Measurements from ENCODE around the gene IQGAP2.

The IQGAP2 gene

DNA sequence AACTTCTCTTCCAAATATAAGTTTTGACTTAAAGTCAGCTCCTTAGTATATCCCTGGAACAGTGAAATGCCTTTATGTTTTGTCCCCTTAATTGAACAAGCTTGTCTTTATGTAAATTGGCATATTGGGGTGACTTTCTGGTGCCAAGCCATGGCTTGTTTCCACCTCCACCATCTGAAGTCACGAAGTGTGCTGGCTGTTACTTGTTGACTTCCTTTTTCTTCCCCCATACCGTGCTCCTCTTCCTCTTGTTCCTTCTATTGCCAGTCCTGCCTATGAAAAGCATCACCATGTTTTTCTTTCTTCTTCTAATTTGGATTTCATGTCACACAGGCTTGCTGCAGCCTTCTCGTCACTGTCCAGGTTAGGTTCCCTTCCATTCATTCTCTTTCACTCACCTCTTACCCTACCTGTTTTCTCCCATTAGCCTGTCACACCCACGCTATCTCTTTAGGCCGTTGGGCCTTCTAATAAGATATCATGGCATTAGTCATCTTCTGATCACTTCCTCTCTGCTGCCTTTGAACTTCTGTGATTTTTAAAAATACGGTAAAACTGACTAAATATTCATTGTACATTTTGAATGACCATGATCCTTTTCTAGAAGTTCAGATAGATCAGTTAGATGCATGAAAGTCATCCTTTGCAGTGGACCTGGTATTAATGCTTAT, 48.1 kb downstream of the IQGAP2 start:
- ATAC-seq (replicated peaks) = no peak
- Mint-ChIP-seq H3K4me3 (peak overlapping the region; percentile 31 to 77), H3K9me3 (no peaks in the 10 kb centered on the region), H3K36me3 (ENCODE audit: insufficient read depth) (peaks cover 7% of the 10 kb centered on the region), H3K4me1 (ENCODE audit: low read depth in 2 of 2) (peaks cover 45 to 62% of the 10 kb centered on the region in 2 donors), H3K27me3 (no peaks in the 10 kb centered on the region), H3K27ac (peak overlapping the region; percentile 7 to 42)
- DNase-seq = no peak

GRCh38 chr5:76455531-76456133, 52.5 kb downstream of the IQGAP2 start:
- Mint-ChIP-seq H3K4me3 (peak overlapping the region in 1 of 2 donors; percentile 11), H3K9me3 (no peaks in the 10 kb centered on the region), H3K36me3 (ENCODE audit: insufficient read depth) (peaks cover 10% of the 10 kb centered on the region), H3K4me1 (ENCODE audit: low read depth in 2 of 2) (peaks cover 41 to 64% of the 10 kb centered on the region in 2 donors), H3K27ac (peak overlapping the region in 1 of 2 donors; percentile 61), H3K27me3 (no peaks in the 10 kb centered on the region)
- ATAC-seq (replicated peaks) = no peak
- DNase-seq = no peak

DNA sequence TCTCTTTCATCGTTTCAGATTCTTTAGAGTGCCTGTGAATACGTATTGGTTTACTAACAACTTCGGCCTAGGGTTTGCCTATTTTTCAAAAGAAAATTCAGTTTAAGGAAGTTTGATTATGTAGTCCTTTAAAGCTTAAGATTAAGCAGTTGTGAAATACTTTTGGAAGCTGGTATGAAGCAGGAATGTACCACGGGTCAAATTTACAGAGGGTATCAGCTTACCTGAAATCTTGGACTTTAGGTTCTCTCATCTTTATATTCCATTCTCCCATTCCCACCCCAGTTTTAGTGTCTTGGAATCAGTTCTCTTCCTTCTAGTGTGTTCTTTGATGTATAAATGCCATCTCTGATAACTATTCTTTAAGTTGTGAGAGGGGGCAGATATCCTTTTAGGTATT, 53.2 kb downstream of the IQGAP2 start:
- DNase-seq = no peak
- ATAC-seq (replicated peaks) = no peak
- no peaks in the 10 kb centered on the region for H3K9me3 Mint-ChIP-seq
- no peaks in the 10 kb centered on the region for H3K27me3 Mint-ChIP-seq
- H3K4me1 Mint-ChIP-seq (ENCODE audit: low read depth in 2 of 2) = peaks cover 35 to 58% of the 10 kb centered on the region in 2 donors
- peak overlapping the region in 1 of 2 donors; percentile 61 for H3K27ac Mint-ChIP-seq
- no peak overlapping the region for H3K4me3 Mint-ChIP-seq
- H3K36me3 Mint-ChIP-seq (ENCODE audit: insufficient read depth) = peaks cover 10% of the 10 kb centered on the region

GRCh38 chr5:76457674-76458485, 54.8 kb downstream of the IQGAP2 start:
- DNase-seq (no peak), ATAC-seq (replicated peaks) (no peak)
- peaks cover 35 to 63% of the 10 kb centered on the region in 2 donors for H3K4me1 Mint-ChIP-seq (ENCODE audit: low read depth in 2 of 2)
- H3K4me3 Mint-ChIP-seq = no peak overlapping the region
- H3K36me3 Mint-ChIP-seq (ENCODE audit: insufficient read depth) = peaks cover 17% of the 10 kb centered on the region
- no peaks in the 10 kb centered on the region for H3K27me3 Mint-ChIP-seq
- peak overlapping the region in 1 of 2 donors; percentile 61 for H3K27ac Mint-ChIP-seq
- H3K9me3 Mint-ChIP-seq = no peaks in the 10 kb centered on the region

DNA sequence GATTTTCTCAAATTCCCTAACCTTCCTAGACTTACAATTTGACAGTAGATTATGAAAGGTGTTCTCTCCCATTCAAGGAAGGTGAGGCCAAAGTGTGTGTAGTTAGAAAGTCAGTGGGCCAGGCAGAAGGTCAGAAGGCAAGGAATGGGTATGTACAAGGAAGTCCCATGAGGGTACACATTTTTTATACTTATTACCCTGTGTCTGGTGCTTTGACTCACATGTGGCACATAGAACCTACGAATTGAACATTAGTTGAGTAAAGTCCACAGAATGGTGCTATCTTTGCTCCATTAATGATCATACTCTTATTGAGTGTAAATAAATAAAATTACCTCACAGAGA, 55.4 kb downstream of the IQGAP2 start:
- Mint-ChIP-seq H3K36me3 (ENCODE audit: insufficient read depth) (peaks cover 19% of the 10 kb centered on the region), H3K4me1 (ENCODE audit: low read depth in 2 of 2) (peaks cover 30 to 61% of the 10 kb centered on the region in 2 donors), H3K9me3 (no peaks in the 10 kb centered on the region), H3K27ac (peak overlapping the region; percentile 61 to 82), H3K27me3 (no peaks in the 10 kb centered on the region), H3K4me3 (no peak overlapping the region)
- DNase-seq = no peak
- ATAC-seq (replicated peaks) = no peak

DNA sequence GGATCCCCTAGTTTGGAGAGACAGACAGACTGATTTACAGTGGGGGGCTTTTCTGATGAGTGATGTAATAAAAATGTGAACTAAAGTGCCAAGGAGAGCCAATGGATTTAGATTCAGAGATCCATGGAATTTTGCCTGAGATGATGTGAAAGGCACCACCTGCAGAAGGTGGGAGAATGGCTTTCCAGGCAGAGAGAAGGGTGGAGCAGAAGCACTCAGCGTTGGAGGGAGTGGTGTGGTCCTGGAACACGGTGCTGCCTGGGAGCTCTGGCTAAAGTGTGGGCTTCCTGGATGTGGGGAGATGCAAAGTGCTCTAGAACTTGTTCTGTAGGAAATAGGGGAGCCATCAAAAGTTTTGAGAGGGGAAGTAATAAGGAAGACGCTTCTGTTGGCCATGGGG, 57.0 kb downstream of the IQGAP2 start:
- peaks cover 28% of the 10 kb centered on the region for H3K36me3 Mint-ChIP-seq (ENCODE audit: insufficient read depth)
- DNase-seq (no peak), ATAC-seq (replicated peaks) (no peak)
- H3K27me3 Mint-ChIP-seq = no peaks in the 10 kb centered on the region
- no peak overlapping the region for H3K4me3 Mint-ChIP-seq
- H3K27ac Mint-ChIP-seq = peak overlapping the region; percentile 82 to 86
- H3K9me3 Mint-ChIP-seq = no peaks in the 10 kb centered on the region
- H3K4me1 Mint-ChIP-seq (ENCODE audit: low read depth in 2 of 2) = peaks cover 33 to 61% of the 10 kb centered on the region in 2 donors

DNA sequence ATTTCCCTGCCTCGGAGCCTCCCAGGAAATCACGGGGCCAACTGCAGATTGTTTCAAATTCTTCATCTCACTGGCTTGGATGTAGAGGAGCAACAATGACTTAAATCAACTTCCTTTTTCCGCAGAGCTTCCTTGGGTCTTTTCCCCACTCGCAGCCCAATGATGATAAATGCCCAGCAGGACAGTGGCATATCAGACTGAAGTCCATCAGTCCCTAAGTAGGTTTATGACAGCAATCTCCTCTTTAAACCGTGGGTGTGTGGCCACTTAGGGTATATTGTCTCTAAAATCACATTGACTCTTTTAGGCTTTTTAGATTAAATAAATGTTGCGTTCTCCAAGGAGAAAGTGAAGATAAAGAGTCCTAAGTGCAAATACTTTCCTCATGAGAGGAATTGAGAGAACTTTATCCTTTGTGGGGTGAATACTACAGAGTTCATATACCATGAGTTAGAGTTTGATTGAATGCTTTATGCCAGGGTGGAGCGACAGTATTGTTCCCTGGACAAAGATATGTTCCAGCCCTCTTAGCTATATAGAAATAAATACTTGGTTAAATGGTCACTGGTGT, 59.1 kb downstream of the IQGAP2 start:
- H3K27ac Mint-ChIP-seq = peak overlapping the region in 1 of 2 donors; percentile 85
- ATAC-seq (replicated peaks) (no peak), DNase-seq (no peak)
- H3K4me3 Mint-ChIP-seq = no peak overlapping the region
- no peaks in the 10 kb centered on the region for H3K9me3 Mint-ChIP-seq
- peaks cover 27% of the 10 kb centered on the region for H3K36me3 Mint-ChIP-seq (ENCODE audit: insufficient read depth)
- peaks cover 34 to 71% of the 10 kb centered on the region in 2 donors for H3K4me1 Mint-ChIP-seq (ENCODE audit: low read depth in 2 of 2)
- H3K27me3 Mint-ChIP-seq = no peaks in the 10 kb centered on the region

DNA sequence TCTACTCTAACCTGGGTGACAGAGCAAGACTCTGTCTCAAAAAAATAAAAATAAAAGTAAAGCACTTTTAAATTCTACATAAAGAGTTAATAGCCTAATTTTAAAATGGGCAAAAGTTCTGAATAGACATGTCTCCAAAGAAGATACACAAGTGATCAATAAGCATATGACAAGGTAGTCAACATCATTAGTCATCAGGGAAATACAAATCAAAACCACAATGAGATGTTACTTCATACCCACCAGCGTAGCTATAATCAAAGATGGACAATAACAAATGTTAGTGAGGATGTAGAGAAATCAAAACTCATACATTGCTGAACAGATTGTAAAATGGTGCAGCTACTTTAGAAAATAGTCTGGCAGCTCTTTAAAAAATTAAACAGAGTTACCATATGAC, 64.1 kb downstream of the IQGAP2 start:
- ATAC-seq (replicated peaks) = no peak
- peaks cover 26% of the 10 kb centered on the region for H3K36me3 Mint-ChIP-seq (ENCODE audit: insufficient read depth)

GRCh38 chr5:76468635-76469425, 65.7 kb downstream of the IQGAP2 start:
- Mint-ChIP-seq H3K4me3 (no peak overlapping the region), H3K27me3 (no peaks in the 10 kb centered on the region), H3K4me1 (ENCODE audit: low read depth in 2 of 2) (peaks cover 39 to 87% of the 10 kb centered on the region in 2 donors), H3K27ac (peak overlapping the region; percentile 53 to 97), H3K36me3 (ENCODE audit: insufficient read depth) (peaks cover 19% of the 10 kb centered on the region), H3K9me3 (peaks cover 0 to 6% of the 10 kb centered on the region in 2 donors)
- DNase-seq (no peak), ATAC-seq (replicated peaks) (no peak)

More for the DNA sequence above, 64.1 kb downstream of the IQGAP2 start:
- no peak overlapping the region for H3K4me3 Mint-ChIP-seq
- no peaks in the 10 kb centered on the region for H3K27me3 Mint-ChIP-seq
- no peaks in the 10 kb centered on the region for H3K9me3 Mint-ChIP-seq
- peak overlapping the region in 1 of 2 donors; percentile 97 for H3K27ac Mint-ChIP-seq
- peaks cover 28 to 75% of the 10 kb centered on the region in 2 donors for H3K4me1 Mint-ChIP-seq (ENCODE audit: low read depth in 2 of 2)
- DNase-seq = no peak

- Mint-ChIP-seq H3K27ac (peak overlapping the region; percentile 53 to 97), H3K4me3 (no peak overlapping the region), H3K9me3 (peaks cover 0 to 7% of the 10 kb centered on the region in 2 donors), H3K4me1 (ENCODE audit: low read depth in 2 of 2) (peaks cover 41 to 90% of the 10 kb centered on the region in 2 donors), H3K27me3 (no peaks in the 10 kb centered on the region), H3K36me3 (ENCODE audit: insufficient read depth) (peaks cover 12% of the 10 kb centered on the region)
- DNase-seq = no peak
- no peak for ATAC-seq (replicated peaks)
These were observed 66.7 kb downstream of the IQGAP2 start for GRCh38 chr5:76469656-76470290.

GRCh38 chr5:76470976-76471375, 67.9 kb downstream of the IQGAP2 start:
- ATAC-seq (replicated peaks) (no peak), DNase-seq (no peak)
- Mint-ChIP-seq H3K27me3 (no peaks in the 10 kb centered on the region), H3K9me3 (peaks cover 0 to 7% of the 10 kb centered on the region in 2 donors), H3K27ac (peak overlapping the region; percentile 97), H3K4me3 (peak overlapping the region in 1 of 2 donors; percentile 10), H3K4me1 (ENCODE audit: low read depth in 2 of 2) (peaks cover 46 to 90% of the 10 kb centered on the region in 2 donors), H3K36me3 (ENCODE audit: insufficient read depth) (peaks cover 11% of the 10 kb centered on the region)

DNA sequence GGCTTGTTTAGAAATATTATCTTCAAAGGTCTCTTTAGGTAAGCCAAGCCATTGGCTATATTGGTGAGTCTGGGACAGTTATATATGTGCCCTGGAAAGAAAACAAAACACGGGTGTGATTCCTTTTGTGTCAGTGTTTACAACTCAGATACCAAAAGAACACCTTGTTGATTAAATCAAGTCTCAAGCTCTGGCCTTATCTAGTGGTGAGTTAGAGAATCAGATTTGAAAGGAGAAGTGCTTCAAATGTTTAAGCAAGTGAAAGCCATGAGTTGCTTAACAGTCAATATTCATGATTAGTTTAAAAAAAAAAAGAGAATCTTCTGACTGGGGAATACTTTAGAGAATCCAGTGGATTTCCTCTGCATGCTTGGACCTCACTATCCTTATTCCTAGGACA, 68.3 kb downstream of the IQGAP2 start:
- H3K36me3 Mint-ChIP-seq (ENCODE audit: insufficient read depth) = peaks cover 11% of the 10 kb centered on the region
- no peaks in the 10 kb centered on the region for H3K27me3 Mint-ChIP-seq
- peaks cover 47 to 90% of the 10 kb centered on the region in 2 donors for H3K4me1 Mint-ChIP-seq (ENCODE audit: low read depth in 2 of 2)
- no peak for ATAC-seq (replicated peaks)
- no peak overlapping the region for H3K4me3 Mint-ChIP-seq
- no peak for DNase-seq
- H3K9me3 Mint-ChIP-seq = peaks cover 0 to 7% of the 10 kb centered on the region in 2 donors
- peak overlapping the region; percentile 97 for H3K27ac Mint-ChIP-seq
